ENCODE data around the gene USP34.

GRCh38 chr2:61456746-61457420 is 14.0 kb downstream of the USP34 start:
- no peak for TF ChIP-seq CTCF (IDR thresholded peaks at IDR 0.05)
- no peak for TF ChIP-seq POLR2AphosphoS5 (IDR thresholded peaks at IDR 0.05; ENCODE audit: low read depth, low read length)
- no peak for TF ChIP-seq SIN3A (IDR thresholded peaks at IDR 0.05; ENCODE audit: borderline replicate concordance, insufficient read depth, low read depth, low read length)
- no peak for TF ChIP-seq REST (IDR thresholded peaks at IDR 0.05; ENCODE audit: insufficient read depth in 1 of 2, low read depth in 2 of 2, low read length in 1 of 2)
- TF ChIP-seq TCF7L2 (IDR thresholded peaks at IDR 0.05; ENCODE audit: low read depth, low read length) = no peak
